HCT116 (cell line): Measurements from ENCODE around the gene RAD50. TPM values are rescaled to one million over a fixed set of nuclear protein-coding genes. Genes with fewer than 3 reads are reported as not detected.

Source experiments
- ATAC-seq: fragments of 200-7000 bp; cut with Tn5 transposase; 2 replicates; pipeline ENCODE4 v1.9.1; 2020; ENCODE audit warnings: mild to moderate bottlenecking, moderate library complexity
- BruUV-seq: library from RNA; stranded (reverse); fragments of 400-500 nt; replicated peaks from 2 replicates; lab custom pipeline; 2021; lab: Mats Ljungman, UMichigan
- CTCF ChIA-PET: fragments of 300-600 bp; sonication (Branson Sonifier 250); formaldehyde crosslinking; loops from one replicate; lab custom pipeline; 2021; ENCODE audit warnings: antibody characterized with exemption; lab: Charles Lee
- POLR2A ChIA-PET: fragments of 300-600, 350-600 bp; sonication (Branson Sonifier 250); formaldehyde crosslinking; loops from one replicate; lab custom pipeline; 2021; ENCODE audit warnings: antibody characterized with exemption; lab: Charles Lee
- RAD21 ChIA-PET, 2 experiments: fragments of 300-600 bp; sonication (Branson Sonifier 250); formaldehyde crosslinking; loops; one replicate each; lab custom pipeline; 2023; ENCODE audit warnings: low total read pairs in 2 of 2; ENCODE audit not compliant: uncharacterized antibody in 2 of 2, unreplicated experiment in 2 of 2, low non-redundant PET in 1 of 2; lab: Charles Lee
- DNase-seq: peaks from one replicate; pipeline ENCODE4 v3.0.0-alpha.2; 2010; ENCODE audit warnings: low read depth, low spot score
- H2AFZ ChIP-seq: fragments of 200-600 bp; shearing (Covaris generic), sonication (generic); 2 replicates; pipeline ENCODE4 v1.6.1; 2017; ENCODE audit warnings: low read depth, mixed run types, mixed read lengths, antibody characterized with exemption, low read length; ENCODE audit not compliant: poor library complexity, severe bottlenecking
- H3K27ac ChIP-seq: 2 replicates; pipeline ENCODE4 v1.5.1; 2012; ENCODE audit warnings: low read depth, low read length
- H3K27me3 ChIP-seq: fragments of 200-600 bp; sonication (generic); 2 replicates; pipeline ENCODE4 v1.6.1; 2016; ENCODE audit warnings: mixed run types, low read length, mixed read lengths; ENCODE audit not compliant: insufficient read depth
- H3K36me3 ChIP-seq, 2 experiments: fragments of 200-500 bp in 1 of 2; fragments of 200-600 bp in 1 of 2; sonication (Bioruptor generic) in 1 of 2; sonication (generic) in 1 of 2; 2 replicates each; pipeline versions ENCODE4 v1.5.1 to v1.6.1; 2014 to 2016; ENCODE audit warnings: low read length in 2 of 2, inconsistent platforms in 1 of 2, mixed read lengths in 1 of 2, mixed run types in 1 of 2; ENCODE audit not compliant: insufficient read depth in 2 of 2, control insufficient read depth in 1 of 2
- H3K4me1 ChIP-seq, 2 experiments: fragments of 200-600 bp in 1 of 2; sonication (generic) in 1 of 2; 2 replicates each; pipeline versions ENCODE4 v1.5.1 to v1.6.1; 2012 to 2017; ENCODE audit warnings: low read length in 2 of 2, inconsistent platforms in 1 of 2, mild to moderate bottlenecking in 1 of 2, mixed read lengths in 1 of 2, mixed run types in 1 of 2, moderate library complexity in 1 of 2; ENCODE audit not compliant: insufficient read depth in 2 of 2, control insufficient read depth in 1 of 2
- H3K4me2 ChIP-seq: fragments of 200-600 bp; sonication (generic); 2 replicates; pipeline ENCODE4 v1.6.1; 2017; ENCODE audit warnings: mixed run types, low read length, mixed read lengths
- H3K4me3 ChIP-seq, 2 experiments: fragments of 200-600 bp in 1 of 2; sonication (generic) in 1 of 2; replicated peaks in 1 of 2; 2 replicates each; pipeline ENCODE4 v1.5.1; 2011 to 2016; ENCODE audit warnings: low read length in 2 of 2, control low read depth in 1 of 2, low read depth in 1 of 2, mild to moderate bottlenecking in 1 of 2, mixed read lengths in 1 of 2, mixed run types in 1 of 2
- H3K79me2 ChIP-seq: fragments of 200-600 bp; sonication (generic); 2 replicates; pipeline ENCODE4 v1.6.1; 2017; ENCODE audit warnings: mild to moderate bottlenecking, mixed run types, low read length, moderate library complexity, mixed read lengths; ENCODE audit not compliant: insufficient read depth
- H3K9ac ChIP-seq: fragments of 200-600 bp; sonication (generic); 2 replicates; pipeline ENCODE4 v1.6.1; 2016; ENCODE audit warnings: low read length, mixed read lengths
- H3K9me2 ChIP-seq: fragments of 200-600 bp; sonication (generic), shearing (Covaris generic); 2 replicates; pipeline ENCODE4 v1.6.1; 2017; ENCODE audit warnings: mixed run types, mild to moderate bottlenecking, moderate library complexity; ENCODE audit not compliant: insufficient read depth
- H3K9me3 ChIP-seq, 2 experiments: fragments of 200-500 bp in 1 of 2; fragments of 200-600 bp in 1 of 2; sonication (Bioruptor generic) in 1 of 2; sonication (generic) in 1 of 2; 2 replicates each; pipeline ENCODE4 v1.6.1; 2014 to 2017; ENCODE audit warnings: low read length in 2 of 2, mixed read lengths in 2 of 2, inconsistent platforms in 1 of 2, low read depth in 1 of 2, mild to moderate bottlenecking in 1 of 2, mixed run types in 1 of 2, moderate library complexity in 1 of 2; ENCODE audit not compliant: control insufficient read depth in 1 of 2, insufficient read depth in 1 of 2
- H4K20me1 ChIP-seq: fragments of 200-600 bp; sonication (generic), shearing (Covaris generic); 2 replicates; pipeline ENCODE4 v1.6.1; 2017; ENCODE audit warnings: mixed run types, mild to moderate bottlenecking, moderate library complexity; ENCODE audit not compliant: insufficient read depth
- EGR1 ChIP-seq: IDR thresholded peaks from 2 replicates; pipeline ENCODE4 v1.6.1; 2012; ENCODE audit warnings: low read depth
- EZH2 ChIP-seq: fragments of 200-600 bp; sonication (generic); IDR thresholded peaks from 2 replicates; pipeline ENCODE4 v1.6.1; 2017; ENCODE audit warnings: antibody characterized with exemption, mixed run types
- FOSL1 ChIP-seq: IDR thresholded peaks from 2 replicates; pipeline ENCODE4 v1.6.1; 2012; ENCODE audit warnings: low read depth
- JUND ChIP-seq: IDR thresholded peaks from 2 replicates; pipeline ENCODE4 v1.6.1; 2012
- MAX ChIP-seq: IDR thresholded peaks from 2 replicates; pipeline ENCODE4 v1.6.1; 2012
- POLR2A ChIP-seq: IDR thresholded peaks from 2 replicates; pipeline ENCODE4 v1.7.0; 2011; ENCODE audit warnings: borderline replicate concordance; ENCODE audit not compliant: insufficient read depth, insufficient read length; ENCODE audit errors: extremely low read depth
- RAD21 ChIP-seq: IDR thresholded peaks from 2 replicates; pipeline ENCODE4 v1.6.1; 2012; ENCODE audit warnings: low read depth, mild to moderate bottlenecking
- SIN3A ChIP-seq: IDR thresholded peaks from 2 replicates; pipeline ENCODE4 v1.6.1; 2012; ENCODE audit warnings: low read depth
- SP1 ChIP-seq: IDR thresholded peaks from 2 replicates; pipeline ENCODE4 v1.6.1; 2012; ENCODE audit warnings: low read depth
- SRF ChIP-seq: IDR thresholded peaks from 2 replicates; pipeline ENCODE4 v1.6.1; 2012; ENCODE audit warnings: low read depth
- TCF7L2 ChIP-seq: IDR thresholded peaks from 2 replicates; pipeline ENCODE4 v1.7.0; 2011; ENCODE audit warnings: borderline replicate concordance, inconsistent platforms; ENCODE audit not compliant: insufficient read depth, insufficient read length; ENCODE audit errors: extremely low read depth
- ZBTB33 ChIP-seq: IDR thresholded peaks from 2 replicates; pipeline ENCODE4 v1.6.1; 2011; ENCODE audit warnings: mild to moderate bottlenecking, low read length, moderate library complexity; ENCODE audit not compliant: insufficient replicate concordance; ENCODE audit errors: extremely low read depth
- ZNF274 ChIP-seq: fragments of 200-500 bp; sonication (Bioruptor generic); IDR thresholded peaks from 2 replicates; pipeline ENCODE4 v1.6.1; 2014; ENCODE audit warnings: mild to moderate bottlenecking, low read depth, low read length, inconsistent platforms
- intact Hi-C: fragments of 100-400 bp; cut with micrococcal nuclease; formaldehyde crosslinking; loops from 2 replicates; pipeline ENCODE4 v1.10.0; 2022
- total RNA-seq: library from RNA; stranded (reverse); gene quantifications from one replicate; pipeline ENCODE4 v1.2.1, GENCODE V29; 2021; ENCODE audit not compliant: unreplicated experiment

Gene RAD50
- total RNA-seq, 1 experiment from 2014 or later = 43.6 TPM

DNA sequence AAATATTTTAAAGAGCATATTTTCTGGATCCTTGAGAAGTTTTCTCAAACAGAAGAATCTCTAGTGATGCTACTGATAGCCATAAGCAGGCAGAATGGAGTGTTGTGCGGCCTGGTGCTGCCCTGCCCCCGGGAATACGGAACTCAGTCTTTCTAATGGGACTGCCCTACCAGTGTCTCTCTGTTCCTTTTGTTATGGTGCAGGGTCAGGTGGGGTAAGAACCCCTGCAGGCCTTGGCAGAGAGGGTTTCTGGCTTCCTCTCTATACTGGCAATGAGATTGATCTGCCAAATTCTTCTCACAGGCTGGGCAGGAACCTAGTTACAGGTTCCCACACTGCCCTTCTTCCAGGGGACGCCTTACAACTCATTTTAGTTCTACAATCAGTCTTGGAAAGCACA lies 16.0 kb upstream of the RAD50 start:
- no peaks in the 10 kb centered on the region for H3K4me1 ChIP-seq
- H3K27ac ChIP-seq = no peak overlapping the region
- no peak overlapping the region for H3K9ac ChIP-seq
- TF ChIP-seq POLR2A (no peak), EZH2 (no peak), SRF (no peak), ZNF274 (no peak), SP1 (no peak), EGR1 (no peak), MAX (no peak), TCF7L2 (no peak), FOSL1 (no peak), JUND (no peak), ZBTB33 (no peak), RAD21 (no peak), SIN3A (no peak)
- H3K4me2 ChIP-seq = no peak overlapping the region
- ChIA-PET CTCF (no interaction called here), RAD21 (no interaction called here), POLR2A (no interaction called here)
- H4K20me1 ChIP-seq = no peaks in the 10 kb centered on the region
- DNase-seq = no peak
- no peaks in the 10 kb centered on the region for H3K9me3 ChIP-seq
- intact Hi-C loops = no loop called here
- no TSS peak for BruUV-seq
- H3K36me3 ChIP-seq = no peaks in the 10 kb centered on the region
- H3K27me3 ChIP-seq = peaks cover 10% of the 10 kb centered on the region
- no peak overlapping the region for H3K4me3 ChIP-seq
- no peak overlapping the region for H2AFZ ChIP-seq
- no peaks in the 10 kb centered on the region for H3K9me2 ChIP-seq
- H3K79me2 ChIP-seq = no peaks in the 10 kb centered on the region
- no peak for ATAC-seq
